ENCODE data around the gene KCNQ5.

The KCNQ5 gene

DNA sequence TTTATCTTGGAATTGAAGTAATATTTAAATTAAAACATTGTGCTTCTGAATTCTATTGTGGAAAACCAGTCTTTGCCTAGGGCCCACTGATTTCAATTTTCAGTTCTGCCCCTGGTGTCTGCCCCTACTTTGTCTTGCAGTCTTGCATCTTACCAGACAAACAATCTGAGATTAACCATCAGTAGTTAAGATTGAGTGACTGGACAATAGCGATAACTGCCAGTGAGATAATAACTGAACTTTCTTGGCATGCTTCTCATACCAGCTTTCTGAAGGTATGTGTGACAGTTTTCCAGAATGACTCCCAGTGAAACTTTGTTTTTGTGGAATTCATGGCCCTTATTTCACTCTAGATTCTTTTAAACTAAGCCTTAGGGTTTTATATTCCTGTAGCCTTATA lies 53.5 kb downstream of the KCNQ5 start:
- DNase-seq (ENCODE audit: low read depth, low spot score): no peak

DNA sequence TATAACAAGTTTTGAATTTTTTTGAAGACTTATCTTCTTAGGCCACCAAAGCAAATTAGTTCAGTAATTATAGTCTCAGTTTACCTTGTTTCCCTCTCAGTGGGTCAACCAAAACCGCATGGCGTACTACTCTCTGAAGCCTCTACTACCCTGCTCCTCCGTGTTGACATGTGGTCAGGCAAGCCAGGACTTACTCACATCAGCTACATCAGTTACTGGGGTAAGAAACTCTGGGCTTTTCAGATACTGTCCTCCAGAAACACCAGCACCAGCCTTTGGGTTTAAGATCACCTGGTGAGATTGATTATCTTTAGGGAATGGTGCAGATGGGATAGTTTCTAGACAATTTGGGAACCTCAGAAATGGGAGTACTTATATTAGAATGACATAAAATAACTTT lies 55.1 kb downstream of the KCNQ5 start:
- DNase-seq (ENCODE audit: low read depth, low spot score): no peak

DNA sequence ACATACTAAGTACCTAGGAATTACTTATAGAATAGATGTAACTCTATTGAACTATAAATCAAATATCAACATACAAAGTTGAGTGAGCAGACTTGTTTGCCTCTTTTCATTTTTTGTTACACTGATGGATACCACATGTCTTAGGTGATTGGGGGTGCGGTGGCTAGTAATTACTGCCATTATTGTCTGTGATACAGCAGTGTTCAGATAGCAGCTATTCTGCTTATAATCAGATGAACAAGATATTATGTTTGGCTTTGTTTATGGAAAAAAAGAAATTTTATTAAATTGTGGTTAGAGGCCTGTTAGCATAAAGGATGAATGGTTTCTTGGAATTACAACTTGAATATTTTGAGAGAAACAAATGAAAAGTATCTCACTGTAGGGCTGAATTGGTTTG lies 55.9 kb downstream of the KCNQ5 start:
- no peak for DNase-seq (ENCODE audit: low read depth, low spot score)

DNA sequence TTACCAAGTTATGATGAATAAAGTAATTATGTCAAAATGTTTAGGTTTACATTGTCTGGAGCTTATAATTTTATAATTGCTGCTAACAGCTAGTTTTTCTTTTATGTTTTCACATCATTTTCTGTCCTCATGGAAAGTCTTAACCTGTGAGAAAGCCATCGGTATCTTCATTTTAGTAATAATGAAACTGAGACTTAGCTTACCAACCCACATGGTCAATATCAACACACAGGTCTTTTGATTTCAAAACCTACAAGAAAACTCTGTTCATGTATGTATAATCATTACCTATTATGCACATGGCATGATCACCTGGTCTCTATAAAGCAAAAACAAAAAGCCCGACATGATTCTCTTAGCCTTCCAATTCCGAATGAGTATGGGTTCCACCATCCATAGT lies 61.9 kb downstream of the KCNQ5 start:
- no peak for DNase-seq (ENCODE audit: low read depth, low spot score)

DNA sequence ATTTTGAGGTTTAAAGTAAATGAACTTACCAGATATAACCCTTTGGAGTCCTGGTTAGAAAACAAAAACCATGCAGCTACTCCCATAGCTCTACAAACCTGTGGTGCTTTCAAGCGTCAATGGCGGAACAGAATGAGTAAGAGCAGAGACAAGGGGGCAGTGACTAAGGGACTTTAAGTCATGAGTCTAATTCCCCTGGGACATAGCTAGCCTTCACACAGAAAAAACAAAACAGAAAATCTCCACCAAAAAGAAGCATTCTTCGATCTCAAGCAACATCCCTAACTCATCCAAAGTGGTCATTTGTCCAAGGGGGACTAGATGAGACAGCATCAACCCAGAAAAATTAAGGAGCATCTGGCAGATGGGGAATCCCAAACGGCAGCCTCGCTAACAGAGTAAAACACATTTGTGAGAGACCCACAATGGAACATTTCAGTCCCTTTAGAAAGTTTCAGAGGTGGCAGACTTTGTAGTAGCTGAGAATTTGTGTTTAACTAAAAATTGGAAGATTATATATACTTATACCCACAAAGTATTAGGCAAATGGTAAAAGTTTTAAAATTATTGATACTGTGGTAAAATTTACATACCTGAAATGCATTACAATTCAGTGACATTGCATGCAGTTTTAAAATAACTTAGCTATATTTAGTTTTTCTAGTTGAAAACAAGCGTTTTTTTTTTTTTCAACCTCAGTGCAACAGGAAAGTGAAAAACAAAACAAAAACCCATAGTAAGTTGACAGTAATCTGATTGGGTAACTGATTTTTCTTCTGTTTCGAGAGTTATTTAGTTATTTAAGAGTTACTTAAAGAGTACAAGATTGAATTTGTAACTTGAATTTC lies 67.5 kb downstream of the KCNQ5 start:
- DNase-seq (ENCODE audit: low read depth, low spot score): no peak

DNA sequence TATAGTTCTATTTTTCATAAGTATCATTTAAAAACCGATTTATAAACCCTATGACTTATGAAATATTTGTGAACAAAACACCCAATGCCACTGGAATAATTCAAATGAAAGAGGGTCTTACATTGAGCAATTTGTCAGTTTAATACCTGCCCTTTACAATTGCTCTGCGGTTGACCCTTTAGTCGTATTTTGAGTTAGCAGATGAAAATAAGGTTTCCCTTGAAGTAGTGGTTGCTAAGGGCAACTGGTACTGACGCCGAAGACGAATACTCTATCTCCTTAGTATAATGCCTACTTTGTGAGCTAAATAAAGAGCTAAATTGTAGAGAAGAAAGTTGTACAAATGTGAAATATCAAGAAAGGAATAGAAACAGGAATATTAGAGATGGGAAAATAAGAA lies 69.4 kb downstream of the KCNQ5 start:
- DNase-seq (ENCODE audit: low read depth, low spot score): no peak

DNA sequence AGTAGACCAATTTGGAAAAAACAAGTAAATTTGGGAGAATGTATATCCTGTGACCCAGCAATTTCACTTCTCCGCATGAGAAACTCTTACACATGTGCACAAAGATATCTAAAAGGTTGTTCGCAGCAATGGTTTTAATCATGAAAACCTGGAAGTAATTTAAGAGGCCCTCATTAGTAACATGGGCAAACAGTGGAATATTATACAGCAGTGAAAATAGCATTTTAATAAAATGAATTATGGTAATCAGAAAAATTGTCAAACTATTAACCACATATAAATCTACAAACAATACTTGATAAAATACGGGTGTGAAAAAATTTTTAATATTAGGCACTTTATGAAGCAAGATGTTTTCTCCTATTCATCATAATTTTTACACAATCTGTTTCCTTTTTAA lies 74.2 kb downstream of the KCNQ5 start:
- DNase-seq (ENCODE audit: low read depth, low spot score): no peak

DNA sequence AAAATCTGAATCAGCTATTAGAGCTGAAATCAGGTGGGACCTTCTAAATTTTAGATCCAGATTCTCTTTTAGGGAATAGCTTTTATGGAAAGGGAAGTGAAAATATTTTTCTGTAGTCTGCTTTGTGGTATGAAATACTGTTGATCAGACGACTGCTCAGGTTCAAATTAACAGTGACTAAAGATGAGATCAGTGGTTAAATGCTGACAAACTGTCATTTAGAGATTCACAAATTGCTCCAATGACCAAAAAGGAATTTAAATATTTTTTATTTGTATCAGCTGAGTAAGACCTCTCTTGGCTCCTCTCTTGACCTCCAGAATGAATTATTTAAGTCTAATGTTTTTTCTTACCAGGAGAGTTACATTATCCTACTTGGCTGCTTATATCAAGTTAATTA lies 77.3 kb downstream of the KCNQ5 start:
- DNase-seq (ENCODE audit: low read depth, low spot score): no peak

DNA sequence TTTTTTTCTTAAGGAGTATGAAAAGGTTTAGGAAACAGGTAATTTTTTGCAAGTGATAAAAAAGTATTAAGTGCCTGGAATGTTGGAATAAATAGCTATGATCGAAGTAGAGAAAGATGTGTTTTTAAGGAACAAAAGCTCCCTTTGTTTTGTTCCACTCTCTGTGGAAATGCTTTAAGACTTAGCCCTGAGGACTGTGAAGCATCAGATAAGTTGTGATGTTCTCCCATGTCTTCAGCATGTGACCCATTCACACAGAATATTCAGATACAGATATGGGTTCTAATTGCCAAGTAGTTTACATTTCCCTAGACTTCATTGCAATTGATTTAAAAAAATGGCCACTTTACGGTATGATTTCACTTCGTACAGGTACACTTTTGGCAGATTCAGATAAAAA lies 80.6 kb downstream of the KCNQ5 start:
- no peak for DNase-seq (ENCODE audit: low read depth, low spot score)

DNA sequence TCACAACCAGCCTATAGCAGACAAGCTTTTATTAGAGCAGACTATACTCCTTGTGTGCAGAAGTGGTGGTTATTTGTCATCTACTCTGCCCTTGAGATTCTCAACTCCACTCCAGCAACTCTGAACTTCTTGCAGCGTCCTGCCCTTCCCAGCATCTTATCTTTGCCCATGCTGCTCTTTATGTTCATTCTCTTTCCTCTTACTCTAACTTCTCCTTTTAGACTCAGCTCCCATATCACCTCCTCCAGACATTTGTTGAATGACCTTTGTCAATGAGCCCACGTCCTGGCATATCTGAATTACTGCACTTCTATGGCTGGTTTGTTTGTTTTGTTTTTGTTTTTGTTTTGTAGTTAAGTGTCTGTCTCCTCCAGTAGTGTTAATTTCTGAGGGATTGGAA lies 81.2 kb downstream of the KCNQ5 start:
- DNase-seq (ENCODE audit: low read depth, low spot score): no peak

DNA sequence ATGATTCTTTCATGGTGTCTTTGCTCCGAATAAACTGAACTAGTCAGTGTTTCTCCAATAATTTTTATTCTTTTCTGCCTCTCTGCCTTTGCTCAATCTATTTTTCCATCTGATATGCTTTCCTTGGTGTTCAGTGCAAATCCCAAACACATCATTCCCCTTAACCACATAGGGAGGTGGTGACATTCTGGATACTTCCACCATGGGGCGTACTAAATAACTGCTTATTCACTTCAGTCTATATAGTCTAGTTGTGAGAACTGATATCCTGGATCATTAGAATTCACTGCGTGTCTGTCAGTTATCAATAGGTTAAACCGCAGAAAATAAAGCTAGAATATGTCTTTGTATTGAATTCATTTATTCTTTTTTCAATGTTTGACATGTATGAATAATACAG lies 83.1 kb downstream of the KCNQ5 start:
- DNase-seq (ENCODE audit: low read depth, low spot score): no peak

DNA sequence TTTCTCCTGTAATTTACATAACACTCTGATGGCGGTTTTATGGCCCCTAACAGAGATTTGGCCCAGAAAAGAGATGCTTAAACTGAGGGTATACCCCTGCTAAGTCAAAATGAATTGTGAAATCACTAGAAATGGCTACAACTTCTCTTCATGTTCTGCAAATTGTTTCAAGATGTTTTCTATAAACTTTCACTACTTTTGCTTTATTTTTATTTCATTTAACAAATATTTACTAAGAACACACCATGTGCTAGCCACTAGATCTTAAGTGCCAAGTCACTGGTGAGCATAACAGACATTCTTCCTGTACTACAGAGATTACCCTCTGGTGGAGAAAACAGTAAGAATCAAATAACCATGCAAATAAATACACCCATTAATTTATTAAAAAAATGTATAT lies 87.6 kb downstream of the KCNQ5 start:
- DNase-seq (ENCODE audit: low read depth, low spot score): no peak

DNA sequence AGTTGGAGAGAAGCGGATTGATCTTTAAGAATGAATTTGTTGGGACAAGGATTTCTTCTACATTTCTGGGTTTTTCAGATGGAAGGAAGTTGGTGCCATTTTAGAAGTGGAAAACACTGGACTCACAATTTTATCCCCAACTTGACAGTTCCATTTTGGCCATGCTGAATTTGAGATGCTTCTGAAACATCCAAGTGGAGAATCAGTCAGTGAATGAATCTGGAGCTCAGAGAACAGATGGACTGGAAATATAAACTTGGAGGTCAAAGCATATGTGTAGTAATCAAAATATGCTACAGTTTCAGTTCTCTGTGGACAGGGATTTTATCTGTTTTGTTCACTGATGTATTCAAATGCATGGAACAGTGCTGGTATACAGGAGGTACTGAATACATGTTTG lies 89.9 kb downstream of the KCNQ5 start:
- DNase-seq (ENCODE audit: low read depth, low spot score): no peak

DNA sequence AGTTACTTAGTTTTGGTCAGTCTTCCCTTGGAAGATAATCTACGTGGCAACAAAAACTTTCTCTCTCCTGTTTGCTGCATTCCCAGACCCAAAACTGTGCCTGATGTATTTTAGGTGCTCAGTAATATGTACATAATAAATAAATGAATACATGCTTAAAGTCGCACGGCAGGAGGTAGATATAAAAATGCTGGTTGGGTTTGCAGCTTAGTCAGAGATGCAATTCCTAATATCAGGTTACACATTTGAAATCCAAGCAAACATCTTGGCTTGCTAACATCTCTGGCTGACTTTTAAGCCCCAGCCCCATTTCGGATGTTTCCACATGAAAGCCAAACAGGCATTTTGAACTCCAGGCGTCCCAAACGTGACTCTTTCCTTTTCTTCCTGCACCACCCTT lies 91.0 kb downstream of the KCNQ5 start:
- no peak for DNase-seq (ENCODE audit: low read depth, low spot score)

DNA sequence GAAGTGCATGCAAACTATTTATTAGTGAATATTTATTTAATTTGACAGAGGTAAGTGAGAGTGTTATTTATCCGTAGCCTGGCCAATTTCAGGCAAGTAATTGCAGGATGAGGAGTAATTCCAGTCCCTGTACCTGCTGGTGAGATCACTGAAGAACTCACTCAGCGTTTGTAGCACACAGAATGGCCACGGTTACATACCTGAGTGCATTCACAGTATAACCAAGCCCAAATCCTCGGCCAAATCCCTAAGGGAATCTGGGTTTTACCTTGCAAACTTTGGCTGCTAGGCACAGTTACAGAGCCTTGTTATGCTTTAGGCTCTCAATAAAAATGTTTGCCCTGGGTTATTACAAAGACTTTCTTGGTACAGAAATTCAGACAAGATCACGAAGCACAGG lies 93.3 kb downstream of the KCNQ5 start:
- DNase-seq (ENCODE audit: low read depth, low spot score): no peak

DNA sequence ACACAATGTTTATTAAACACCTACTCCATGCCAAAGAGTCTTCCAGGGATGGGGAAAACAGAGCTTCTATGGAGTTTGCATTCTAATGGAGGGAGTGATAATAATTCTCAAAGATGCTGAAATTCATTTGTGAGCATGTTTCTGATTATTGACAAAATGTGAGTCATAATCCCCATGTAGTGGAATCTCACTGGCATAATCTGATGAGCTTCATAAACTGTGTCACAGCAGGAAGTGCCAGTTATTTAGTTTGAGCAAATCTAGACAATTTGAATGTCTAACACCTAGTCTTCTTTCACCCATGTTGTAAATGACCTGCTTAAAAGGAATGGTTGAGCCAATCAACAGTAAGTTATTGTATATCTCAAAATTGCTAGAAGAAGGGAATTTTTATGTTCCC lies 95.1 kb downstream of the KCNQ5 start:
- DNase-seq (ENCODE audit: low read depth, low spot score): no peak

DNA sequence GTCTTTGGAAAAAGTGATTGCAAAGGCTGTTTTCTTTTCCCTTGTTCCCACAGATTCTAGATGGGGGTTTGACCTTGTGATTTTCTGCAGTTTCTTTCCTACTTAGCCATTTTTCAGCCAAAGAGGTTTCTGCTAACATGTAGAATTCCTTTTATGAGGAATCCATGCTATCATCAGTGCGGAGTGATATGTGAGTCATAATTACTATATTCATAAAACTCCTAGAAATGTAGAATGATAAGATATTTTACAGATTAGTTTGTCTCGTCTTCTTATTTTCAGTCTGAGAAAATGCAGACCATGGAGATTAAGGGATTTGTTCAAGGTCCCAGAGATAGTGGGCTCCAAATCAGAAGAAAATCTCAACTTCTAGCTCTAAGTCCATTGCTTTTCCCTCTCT lies 98.6 kb downstream of the KCNQ5 start:
- no peak for DNase-seq (ENCODE audit: low read depth, low spot score)

DNA sequence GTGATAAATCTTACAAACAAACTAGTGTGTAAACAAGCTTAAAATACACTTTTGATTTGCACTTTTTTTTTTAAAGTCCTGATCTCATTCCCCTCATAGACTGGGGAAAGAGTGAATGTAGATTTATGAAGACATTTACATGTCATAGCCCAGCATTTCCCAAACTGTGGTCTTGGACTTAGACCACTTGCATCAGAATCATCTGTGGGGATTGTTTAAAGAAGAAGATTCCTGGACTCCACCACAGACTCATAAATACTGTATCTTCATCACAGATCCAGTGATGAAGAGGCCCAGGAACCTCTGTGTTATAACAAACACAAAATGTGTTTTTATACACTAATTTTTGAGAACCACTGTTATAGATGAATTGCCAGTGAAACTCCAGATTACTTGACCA lies 99.5 kb downstream of the KCNQ5 start:
- no peak for DNase-seq (ENCODE audit: low read depth, low spot score)

DNA sequence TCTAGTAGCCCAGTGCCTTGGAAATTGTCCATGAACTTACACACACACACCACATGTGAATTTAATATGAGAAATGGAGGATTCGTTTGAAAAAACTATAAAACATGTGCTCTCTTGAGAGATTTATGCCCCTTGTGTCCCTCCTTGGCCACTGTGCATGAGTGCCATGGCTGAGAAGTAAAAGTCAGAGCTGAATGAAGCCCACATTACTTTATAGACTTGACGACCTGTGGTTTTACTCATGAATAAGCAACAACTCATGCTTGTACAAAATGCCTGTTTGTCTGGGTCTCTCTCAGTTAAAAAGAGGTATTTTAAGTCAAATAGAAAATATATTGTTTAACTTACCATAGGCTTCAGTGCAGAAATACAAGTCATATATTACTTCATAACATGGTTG lies 102.7 kb downstream of the KCNQ5 start:
- no peak for DNase-seq (ENCODE audit: low read depth, low spot score)

DNA sequence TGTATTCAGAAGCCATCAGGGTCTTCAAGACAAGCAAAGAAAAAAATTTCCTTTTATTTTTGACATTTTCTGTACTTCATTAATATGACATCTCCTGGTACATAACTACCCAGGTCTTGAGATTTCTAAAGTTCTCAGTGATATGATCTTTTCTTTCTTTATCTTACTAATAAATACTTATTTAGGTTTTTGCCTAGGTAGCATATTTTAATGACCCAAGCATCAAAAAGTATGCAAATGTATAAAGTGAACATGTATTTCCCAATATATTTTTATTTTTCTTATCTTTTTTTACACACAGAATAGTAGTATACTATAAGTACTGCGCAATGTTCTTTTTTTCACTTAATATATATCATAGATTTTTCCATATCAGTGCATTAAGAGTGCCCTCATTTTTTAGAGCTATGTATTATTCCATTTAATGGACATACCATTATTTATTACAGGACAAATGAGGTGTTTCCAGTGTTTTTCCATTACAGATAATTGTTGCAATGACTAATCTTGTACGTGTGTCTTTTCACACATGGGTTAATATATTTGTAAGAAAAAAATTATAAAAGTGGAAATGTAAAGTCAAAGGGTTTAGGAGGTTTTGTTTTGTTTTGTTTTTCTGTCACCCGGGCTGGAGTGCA lies 107.0 kb downstream of the KCNQ5 start:
- DNase-seq (ENCODE audit: low read depth, low spot score): no peak

DNA sequence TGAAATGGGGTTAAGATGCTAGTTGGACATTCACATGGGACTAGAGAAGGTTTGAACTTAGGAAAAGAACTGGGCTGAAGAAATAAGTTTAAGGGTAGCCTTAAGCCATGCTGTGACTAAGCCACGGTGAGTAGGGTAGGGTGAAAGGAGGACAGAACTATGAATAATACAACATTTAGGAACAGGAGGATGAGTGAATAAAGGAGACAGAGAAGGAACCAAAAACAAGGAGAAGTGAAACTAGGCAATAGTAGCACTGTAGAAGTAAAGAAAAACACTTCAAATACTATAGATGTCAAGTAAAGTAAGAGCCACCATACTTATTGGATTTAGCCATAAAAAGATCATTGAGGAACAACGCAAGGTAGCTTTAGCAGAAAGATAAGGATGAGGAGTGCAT lies 111.2 kb downstream of the KCNQ5 start:
- no peak for DNase-seq (ENCODE audit: low read depth, low spot score)

DNA sequence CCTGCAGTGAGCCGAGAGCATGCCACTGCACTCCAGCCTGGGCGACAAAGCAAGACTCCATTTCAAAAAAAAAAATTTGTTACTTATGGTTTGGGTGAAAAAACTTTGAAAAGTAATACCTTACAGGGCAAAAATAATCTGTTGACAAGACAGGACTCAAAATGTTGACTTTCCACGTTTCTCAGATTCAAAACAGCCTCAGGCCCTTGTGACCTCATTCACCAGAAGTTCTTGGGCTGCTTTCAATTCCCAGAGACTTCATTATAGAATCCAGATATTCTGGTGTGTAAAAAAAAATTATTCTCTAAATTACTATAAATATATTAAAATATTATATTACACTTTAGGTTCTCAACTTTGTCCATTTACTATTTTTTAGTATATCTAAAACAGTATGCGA lies 116.2 kb downstream of the KCNQ5 start:
- no peak for DNase-seq (ENCODE audit: low read depth, low spot score)

DNA sequence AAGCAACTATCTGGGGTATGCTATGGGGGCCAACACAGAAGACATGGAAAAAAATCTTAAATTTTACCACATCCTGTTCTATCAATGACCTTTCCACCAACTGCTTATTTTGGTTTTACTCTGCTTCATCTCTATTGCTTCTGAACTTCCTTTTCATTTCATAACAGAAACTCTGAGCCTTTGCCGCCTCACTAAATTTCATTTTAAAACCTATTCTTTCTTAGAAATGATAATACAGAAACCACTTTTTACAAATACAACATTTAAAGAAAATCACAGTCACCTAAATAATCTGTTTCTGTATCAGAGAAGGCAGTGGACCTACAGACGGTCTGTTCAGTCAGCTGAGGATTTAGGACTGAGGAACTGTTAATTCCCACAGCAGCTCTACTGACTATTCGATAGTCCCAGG lies 117.5 kb downstream of the KCNQ5 start:
- DNase-seq (ENCODE audit: low read depth, low spot score): no peak

DNA sequence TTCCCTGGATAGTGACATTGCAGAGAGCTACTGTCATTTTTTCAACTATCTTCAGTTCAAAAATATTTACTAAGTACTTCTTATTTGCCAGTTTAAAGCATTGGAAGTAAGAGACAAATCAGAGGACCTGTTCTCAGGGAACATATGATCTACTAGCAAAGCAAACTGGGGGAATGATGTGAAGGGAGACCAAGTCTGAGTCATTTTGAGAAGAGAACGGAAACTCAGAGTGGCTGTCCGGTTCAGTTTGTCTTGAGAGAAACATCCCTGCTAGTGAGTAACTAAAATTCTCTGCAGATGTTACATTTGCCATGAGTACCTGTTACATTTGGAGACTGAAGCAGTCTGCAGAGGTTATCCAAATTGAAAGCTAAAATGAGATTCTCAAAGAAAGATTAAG lies 118.3 kb downstream of the KCNQ5 start:
- DNase-seq (ENCODE audit: low read depth, low spot score): no peak
